Measurements from ENCODE around the gene CAMTA1. TPM values are rescaled to one million over a fixed set of nuclear protein-coding genes. Genes with fewer than 3 reads are reported as not detected.

The CAMTA1 gene
- total RNA-seq, 1 donor from 2014 or later, result 268 TPM

DNA sequence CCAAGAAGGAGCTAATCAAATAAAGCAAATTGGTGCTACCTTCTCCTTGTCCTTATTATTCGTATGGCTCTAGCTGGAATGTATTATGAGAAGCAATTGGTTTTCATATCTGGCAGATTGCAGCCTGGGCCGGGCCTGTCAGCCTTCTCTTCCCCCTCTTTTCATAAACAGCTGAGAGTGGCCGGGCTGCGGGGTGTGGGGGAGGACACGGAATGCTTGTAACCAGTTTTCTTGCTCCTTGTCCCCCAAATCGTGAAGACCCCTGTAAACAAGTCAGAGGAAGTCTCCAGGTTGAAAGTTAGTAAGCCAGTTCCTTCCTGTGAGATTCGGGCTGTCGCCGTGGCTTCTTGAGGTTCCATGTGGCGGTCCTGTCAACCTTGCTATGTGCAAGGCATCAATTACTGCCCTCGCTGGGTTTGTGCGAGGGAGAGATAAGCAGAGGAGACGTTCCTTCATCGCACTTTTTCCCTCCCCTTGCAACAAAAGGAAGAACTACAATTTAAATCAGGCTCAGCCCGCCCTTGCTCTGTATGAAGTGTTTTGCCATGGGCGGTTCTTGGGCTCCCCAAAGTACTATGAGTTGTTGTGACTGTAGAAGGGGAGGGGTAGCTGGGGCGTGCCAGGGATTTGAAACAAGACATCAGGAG lies 450.7 kb downstream of the CAMTA1 start:
- Histone ChIP-seq H3K27ac (no peak overlapping the region), H3F3A (ENCODE audit: low read depth) (no peaks in the 10 kb centered on the region), H3K9me3 (ENCODE audit: low read depth) (no peaks in the 10 kb centered on the region), H3K27me3 (no peaks in the 10 kb centered on the region), H3K4me1 (peaks cover 25% of the 10 kb centered on the region), H3K9ac (no peak overlapping the region), H3K4me3 (no peak overlapping the region), H3K4me2 (no peak overlapping the region), H2AFZ (replicated peaks) (no peak overlapping the region), H3K36me3 (no peaks in the 10 kb centered on the region), H3K79me2 (ENCODE audit: low read depth) (no peaks in the 10 kb centered on the region), H4K20me1 (ENCODE audit: low read depth) (no peaks in the 10 kb centered on the region)
- Mint-ChIP-seq H3K27ac (no peak overlapping the region), H3K4me3 (no peak overlapping the region), H3K9me3 (no peaks in the 10 kb centered on the region), H3K4me1 (peaks cover 28% of the 10 kb centered on the region), H3K36me3 (no peaks in the 10 kb centered on the region), H3K27me3 (ENCODE audit: insufficient read depth, low read depth) (peaks cover 7% of the 10 kb centered on the region)
- no peak for DNase-seq (ENCODE audit: low spot score)
- TF ChIP-seq, protein P1, sequence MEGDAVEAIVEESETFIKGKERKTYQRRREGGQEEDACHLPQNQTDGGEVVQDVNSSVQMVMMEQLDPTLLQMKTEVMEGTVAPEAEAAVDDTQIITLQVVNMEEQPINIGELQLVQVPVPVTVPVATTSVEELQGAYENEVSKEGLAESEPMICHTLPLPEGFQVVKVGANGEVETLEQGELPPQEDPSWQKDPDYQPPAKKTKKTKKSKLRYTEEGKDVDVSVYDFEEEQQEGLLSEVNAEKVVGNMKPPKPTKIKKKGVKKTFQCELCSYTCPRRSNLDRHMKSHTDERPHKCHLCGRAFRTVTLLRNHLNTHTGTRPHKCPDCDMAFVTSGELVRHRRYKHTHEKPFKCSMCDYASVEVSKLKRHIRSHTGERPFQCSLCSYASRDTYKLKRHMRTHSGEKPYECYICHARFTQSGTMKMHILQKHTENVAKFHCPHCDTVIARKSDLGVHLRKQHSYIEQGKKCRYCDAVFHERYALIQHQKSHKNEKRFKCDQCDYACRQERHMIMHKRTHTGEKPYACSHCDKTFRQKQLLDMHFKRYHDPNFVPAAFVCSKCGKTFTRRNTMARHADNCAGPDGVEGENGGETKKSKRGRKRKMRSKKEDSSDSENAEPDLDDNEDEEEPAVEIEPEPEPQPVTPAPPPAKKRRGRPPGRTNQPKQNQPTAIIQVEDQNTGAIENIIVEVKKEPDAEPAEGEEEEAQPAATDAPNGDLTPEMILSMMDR (IDR thresholded peaks at IDR 0.05), result no peak
- no peak for TF ChIP-seq EZH2phosphoT487 (IDR thresholded peaks at IDR 0.05)
- TF ChIP-seq EZH2 (IDR thresholded peaks at IDR 0.05), result no peak

DNA sequence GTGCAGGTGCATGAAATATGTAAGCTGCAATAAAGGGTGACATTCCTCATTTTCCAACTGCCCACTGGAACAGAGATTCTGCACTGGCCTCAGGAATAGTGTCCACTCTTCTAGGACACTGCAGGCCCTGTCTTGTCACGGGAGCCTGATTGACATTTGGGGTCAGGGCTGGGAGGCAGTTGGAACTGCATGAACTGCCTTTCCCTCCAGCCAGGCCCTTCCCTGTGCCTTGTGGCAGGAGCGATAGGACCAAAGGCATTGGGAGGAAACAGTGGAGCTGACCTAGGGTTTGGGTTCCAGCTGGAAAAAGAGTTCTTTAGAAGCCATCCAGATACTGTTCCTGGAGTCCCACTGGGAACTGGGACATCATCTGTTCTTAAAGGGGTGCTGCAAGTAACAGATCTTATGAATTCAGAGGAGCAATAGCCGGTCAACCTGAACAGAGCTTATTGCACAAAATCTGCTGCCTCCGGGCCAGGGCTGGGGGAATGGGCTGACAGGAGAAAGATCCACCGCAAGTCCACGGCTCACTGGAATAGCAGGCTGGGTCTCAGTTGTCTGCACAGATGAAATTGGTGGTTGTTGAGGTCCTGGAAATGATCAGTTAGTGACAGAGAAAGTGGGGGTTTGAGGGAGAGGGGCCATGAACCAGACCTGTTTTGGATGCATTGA lies 451.7 kb downstream of the CAMTA1 start:
- Mint-ChIP-seq H3K4me3 (no peak overlapping the region), H3K36me3 (no peaks in the 10 kb centered on the region), H3K9me3 (no peaks in the 10 kb centered on the region), H3K27me3 (ENCODE audit: insufficient read depth, low read depth) (peaks cover 7% of the 10 kb centered on the region), H3K4me1 (peaks cover 20% of the 10 kb centered on the region), H3K27ac (no peak overlapping the region)
- no peaks in the 10 kb centered on the region for H3K36me3 ChIP-seq
- H3F3A ChIP-seq (ENCODE audit: low read depth), result no peaks in the 10 kb centered on the region
- H3K79me2 ChIP-seq (ENCODE audit: low read depth), result no peaks in the 10 kb centered on the region
- TF ChIP-seq EZH2 (IDR thresholded peaks at IDR 0.05) (no peak), EZH2phosphoT487 (IDR thresholded peaks at IDR 0.05) (no peak)
- TF ChIP-seq, protein P1 (IDR thresholded peaks at IDR 0.05), result no peak
- no peak overlapping the region for H3K4me3 ChIP-seq
- no peak overlapping the region for H2AFZ ChIP-seq (replicated peaks)
- H3K27me3 ChIP-seq, result no peaks in the 10 kb centered on the region
- no peaks in the 10 kb centered on the region for H4K20me1 ChIP-seq (ENCODE audit: low read depth)
- H3K4me2 ChIP-seq, result no peak overlapping the region
- no peak for DNase-seq (ENCODE audit: low spot score)
- H3K27ac ChIP-seq, result no peak overlapping the region
- H3K9ac ChIP-seq, result no peak overlapping the region
- no peaks in the 10 kb centered on the region for H3K9me3 ChIP-seq (ENCODE audit: low read depth)
- H3K4me1 ChIP-seq, result peaks cover 17% of the 10 kb centered on the region

DNA sequence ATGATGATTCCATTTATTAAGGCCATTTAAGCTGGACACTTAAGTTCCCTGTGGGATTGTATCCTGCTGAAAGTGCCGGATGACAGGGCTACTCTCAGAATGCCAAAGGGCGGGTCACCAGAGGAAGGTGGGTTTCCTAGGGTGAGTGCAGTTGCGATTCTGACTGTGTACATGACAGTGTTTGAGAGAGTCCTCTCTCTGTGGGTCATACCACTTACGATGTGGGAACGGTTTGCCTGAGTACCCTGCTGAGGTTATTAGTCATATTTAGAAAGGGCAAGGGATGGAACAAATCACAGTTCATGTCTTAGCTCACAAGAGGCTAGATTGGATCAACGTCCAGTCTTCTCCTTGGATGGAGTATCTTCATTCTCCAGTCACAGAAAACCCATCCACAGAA lies 461.9 kb downstream of the CAMTA1 start:
- H3K36me3 Mint-ChIP-seq, result no peaks in the 10 kb centered on the region

More for the DNA sequence above, 461.9 kb downstream of the CAMTA1 start:
- Mint-ChIP-seq H3K9me3 (no peaks in the 10 kb centered on the region), H3K4me1 (peaks cover 31% of the 10 kb centered on the region), H3K27me3 (ENCODE audit: insufficient read depth, low read depth) (peaks cover 18% of the 10 kb centered on the region), H3K27ac (no peak overlapping the region), H3K4me3 (no peak overlapping the region)
- H3K36me3 ChIP-seq, result no peaks in the 10 kb centered on the region
- no peaks in the 10 kb centered on the region for H3K27me3 ChIP-seq
- no peaks in the 10 kb centered on the region for H3F3A ChIP-seq (ENCODE audit: low read depth)
- no peak for TF ChIP-seq EZH2phosphoT487 (IDR thresholded peaks at IDR 0.05)
- no peak for TF ChIP-seq EZH2 (IDR thresholded peaks at IDR 0.05)
- TF ChIP-seq, protein P1 (IDR thresholded peaks at IDR 0.05), result no peak
- no peak overlapping the region for H3K27ac ChIP-seq
- H3K4me3 ChIP-seq, result no peak overlapping the region
- H3K9ac ChIP-seq, result no peak overlapping the region
- no peak overlapping the region for H3K4me2 ChIP-seq
- H2AFZ ChIP-seq (replicated peaks), result no peak overlapping the region
- no peaks in the 10 kb centered on the region for H4K20me1 ChIP-seq (ENCODE audit: low read depth)
- H3K4me1 ChIP-seq, result peaks cover 6% of the 10 kb centered on the region
- DNase-seq (ENCODE audit: low spot score), result no peak
- H3K9me3 ChIP-seq (ENCODE audit: low read depth), result peaks cover 3% of the 10 kb centered on the region
- no peaks in the 10 kb centered on the region for H3K79me2 ChIP-seq (ENCODE audit: low read depth)

Data from neural progenitor cell (in vitro differentiated cells).